B cell (primary cell): Measurements from ENCODE around the gene POC5. TPM values are rescaled to one million over a fixed set of nuclear protein-coding genes. Genes with fewer than 3 reads are reported as not detected.
"Not testable (repeated sequence)": the region's sequence is repeated elsewhere in the genome, so short reads cannot be mapped to it uniquely, and the experiment has no call there.

Experiments
- ATAC-seq: fragments of 200-7000 bp; cut with Tn5 transposase; one replicate; pipeline ENCODE4 v1.10.0; 2021; ENCODE audit warnings: low read depth, mild to moderate bottlenecking, moderate number of reproducible peaks, moderate library complexity
- CTCF ChIA-PET: fragments of 350-600 bp; sonication (Branson Sonifier 250); formaldehyde crosslinking; loops from one replicate; lab custom pipeline; 2021; ENCODE audit warnings: antibody characterized with exemption, inconsistent platforms; lab: Charles Lee
- POLR2A ChIA-PET: fragments of 350-600 bp; sonication (Branson Sonifier 250); formaldehyde crosslinking; loops from one replicate; lab custom pipeline; 2021; ENCODE audit warnings: antibody characterized with exemption; lab: Charles Lee
- DNase-seq: peaks from one replicate; pipeline ENCODE4 v3.0.0; 2013
- H2AFZ ChIP-seq: 2 replicates; pipeline ENCODE4 v1.6.1; 2012; ENCODE audit warnings: mild to moderate bottlenecking, low read depth, low read length; ENCODE audit not compliant: insufficient read depth, poor library complexity, severe bottlenecking
- H3K27ac ChIP-seq, 2 donors: 1 replicate in 1 of 2; 2 replicates in 1 of 2; pipeline ENCODE4 v1.5.1; 2012 to 2013; ENCODE audit warnings: low read length in 2 of 2, mild to moderate bottlenecking in 2 of 2, moderate library complexity in 1 of 2
- H3K27me3 ChIP-seq, 4 experiments: fragments of 200-600 bp in 1 of 4; sonication (generic) in 1 of 4; replicated peaks in 1 of 4; 1 replicate in 2 of 4; 2 replicates in 2 of 4; pipeline versions ENCODE4 v1.6.1 to v1.7.0; 2013 to 2016; ENCODE audit warnings: low read length in 3 of 4, mild to moderate bottlenecking in 2 of 4, mixed read lengths in 1 of 4, moderate library complexity in 1 of 4; ENCODE audit not compliant: insufficient read depth in 4 of 4, control insufficient read depth in 3 of 4; ENCODE audit errors: control extremely low read depth in 1 of 4
- H3K36me3 ChIP-seq, 2 experiments: replicated peaks in 1 of 2; 1 replicate in 1 of 2; 2 replicates in 1 of 2; pipeline versions ENCODE4 v1.6.1 to v1.7.1; 2013; ENCODE audit warnings: low read length in 1 of 2; ENCODE audit not compliant: insufficient read depth in 2 of 2, control insufficient read depth in 1 of 2; ENCODE audit errors: control extremely low read depth in 1 of 2, extremely low read depth in 1 of 2
- H3K4me1 ChIP-seq, 2 donors: fragments of 200-600 bp in 1 of 2; sonication (generic) in 1 of 2; 1 replicate in 1 of 2; 2 replicates in 1 of 2; pipeline versions ENCODE4 v1.5.1 to v1.6.1; 2013 to 2017; ENCODE audit warnings: low read length in 2 of 2; ENCODE audit not compliant: control insufficient read depth in 2 of 2, insufficient read depth in 2 of 2
- H3K4me2 ChIP-seq: replicated peaks from 2 replicates; pipeline ENCODE3; 2012; ENCODE audit warnings: mild to moderate bottlenecking, low read depth, low read length; ENCODE audit not compliant: poor library complexity, severe bottlenecking
- H3K4me3 ChIP-seq, 5 experiments: fragments of 200-600 bp in 1 of 5; sonication (generic) in 1 of 5; 1 replicate in 3 of 5; 2 replicates in 2 of 5; pipeline versions ENCODE4 v1.5.1 to v1.7.0; 2011 to 2016; ENCODE audit warnings: low read length in 4 of 5, mild to moderate bottlenecking in 4 of 5, low read depth in 2 of 5, control low read depth in 1 of 5, moderate library complexity in 1 of 5; ENCODE audit not compliant: insufficient read depth in 1 of 5; ENCODE audit errors: control extremely low read depth in 1 of 5, extremely low read depth in 1 of 5
- H3K79me2 ChIP-seq: fragments of 200-600 bp; sonication (generic); one replicate; pipeline ENCODE4 v1.6.0; 2016; ENCODE audit warnings: low read length; ENCODE audit not compliant: control insufficient read depth, insufficient read depth
- H3K9ac ChIP-seq: fragments of 200-600 bp; sonication (generic); 2 replicates; pipeline ENCODE4 v1.6.1; 2017; ENCODE audit warnings: mild to moderate bottlenecking, low read length, moderate library complexity
- H3K9me3 ChIP-seq, 3 donors: one replicate each; pipeline versions ENCODE4 v1.6.1 to v1.7.1; 2013; ENCODE audit warnings: low read length in 2 of 3; ENCODE audit not compliant: control insufficient read depth in 2 of 3, insufficient read depth in 1 of 3; ENCODE audit errors: control extremely low read depth in 1 of 3
- H4K20me1 ChIP-seq: 2 replicates; pipeline ENCODE4 v1.6.0; 2012; ENCODE audit warnings: mild to moderate bottlenecking, low read length; ENCODE audit not compliant: insufficient read depth, control insufficient read depth, poor library complexity, severe bottlenecking
- H3K27ac Mint-ChIP-seq: one replicate; pipeline ENCODE4 v1.8.0; 2021; ENCODE audit warnings: mixed read lengths
- H3K27me3 Mint-ChIP-seq: one replicate; pipeline ENCODE4 v1.8.0; 2021; ENCODE audit warnings: mixed read lengths
- H3K4me1 Mint-ChIP-seq: one replicate; pipeline ENCODE4 v1.8.0; 2021; ENCODE audit warnings: mixed read lengths
- H3K4me3 Mint-ChIP-seq: one replicate; pipeline ENCODE4 v1.8.0; 2021; ENCODE audit warnings: mixed read lengths
- H3K9me3 Mint-ChIP-seq: one replicate; pipeline ENCODE4 v1.8.0; 2022; ENCODE audit warnings: mixed read lengths; ENCODE audit not compliant: insufficient read depth
- EZH2 ChIP-seq: IDR thresholded peaks from 2 replicates; pipeline ENCODE4 v1.6.1; 2012; ENCODE audit warnings: borderline replicate concordance, low read depth, mild to moderate bottlenecking, moderate library complexity, low read length; ENCODE audit not compliant: insufficient read depth, poor library complexity, severe bottlenecking
- WGBS: methylation state at CpG from one replicate; pipeline ENCODE4 v1.1.5; 2013; ENCODE audit warnings: missing lambda C conversion rate; ENCODE audit not compliant: insufficient coverage; 5-methylcytosine and 5-hydroxymethylcytosine counted together
- intact Hi-C: fragments of 100-400 bp; cut with micrococcal nuclease; formaldehyde crosslinking; loops from one replicate; pipeline ENCODE4 v1.10.0; 2022
- polyA plus RNA-seq: library from polyadenylated mRNA; depleted of rRNA; stranded (reverse); fragments of >200 nt; gene quantifications from 2 replicates; pipeline ENCODE4 v1.2.3, GENCODE V29; 2012
- total RNA-seq, 2 donors: library from RNA; stranded (reverse); fragments of 120-200 nt in 1 of 2; gene quantifications; 1 replicate in 1 of 2; 2 replicates in 1 of 2; pipeline versions ENCODE4 v1.2.3 to v1.2.4, GENCODE V29; 2013 to 2022
- TF ChIP-seq, protein P1 (sequence below): fragments of 200-600 bp; IDR thresholded peaks from one replicate; pipeline ENCODE4 v1.8.0; 2022; ENCODE audit warnings: antibody characterized with exemption, mild to moderate bottlenecking

POC5 gene
- total and polyA plus RNA-seq, 2 donors (not counting 1 experiment from before 2014, with no cell fraction given), result 22.7 to 25.4 TPM

- 100% methylated on average over 1 of the region's 4 CpGs for WGBS
Observed at GRCh38 chr5:75701856-75702255, 15.4 kb downstream of the POC5 start.

GRCh38 chr5:75695472-75696351 lies 21.5 kb downstream of the POC5 start:
- H3K27me3 Mint-ChIP-seq, H3K9me3 ChIP-seq, H3K27me3 ChIP-seq, CTCF ChIA-PET, H3K4me3 ChIP-seq, DNase-seq, H3K4me3 Mint-ChIP-seq, H2AFZ ChIP-seq, POLR2A ChIA-PET, intact Hi-C loops, H3K9ac ChIP-seq, H3K4me1 ChIP-seq, H3K27ac ChIP-seq, H3K4me1 Mint-ChIP-seq, H3K9me3 Mint-ChIP-seq, H4K20me1 ChIP-seq, ATAC-seq, H3K27ac Mint-ChIP-seq, H3K79me2 ChIP-seq, H3K4me2 ChIP-seq: not testable (repeated sequence)
- H3K36me3 ChIP-seq, result peaks cover 5 to 19% of the 10 kb centered on the region in 2 experiments
- WGBS, result 95% methylated on average over 15 of the region's 22 CpGs

More at GRCh38 chr5:75701856-75702255, 15.4 kb downstream of the POC5 start:
- DNase-seq (no peak), ATAC-seq (no peak)
- ChIA-PET POLR2A (no interaction called here), CTCF (no interaction called here)
- Mint-ChIP-seq H3K27ac (no peak overlapping the region), H3K27me3 (no peaks in the 10 kb centered on the region), H3K4me1 (peaks cover 4% of the 10 kb centered on the region), H3K4me3 (no peak overlapping the region), H3K9me3 (no peaks in the 10 kb centered on the region)
- no peak overlapping the region for H3K27ac ChIP-seq
- H4K20me1 ChIP-seq, result no peaks in the 10 kb centered on the region
- H3K36me3 ChIP-seq, result peaks cover 17 to 30% of the 10 kb centered on the region in 2 experiments
- intact Hi-C loops, result no loop called here
- no peak overlapping the region for H3K9ac ChIP-seq
- no peak overlapping the region for H3K4me3 ChIP-seq
- H2AFZ ChIP-seq, result no peak overlapping the region
- TF ChIP-seq EZH2, result no peak
- TF ChIP-seq, protein P1, sequence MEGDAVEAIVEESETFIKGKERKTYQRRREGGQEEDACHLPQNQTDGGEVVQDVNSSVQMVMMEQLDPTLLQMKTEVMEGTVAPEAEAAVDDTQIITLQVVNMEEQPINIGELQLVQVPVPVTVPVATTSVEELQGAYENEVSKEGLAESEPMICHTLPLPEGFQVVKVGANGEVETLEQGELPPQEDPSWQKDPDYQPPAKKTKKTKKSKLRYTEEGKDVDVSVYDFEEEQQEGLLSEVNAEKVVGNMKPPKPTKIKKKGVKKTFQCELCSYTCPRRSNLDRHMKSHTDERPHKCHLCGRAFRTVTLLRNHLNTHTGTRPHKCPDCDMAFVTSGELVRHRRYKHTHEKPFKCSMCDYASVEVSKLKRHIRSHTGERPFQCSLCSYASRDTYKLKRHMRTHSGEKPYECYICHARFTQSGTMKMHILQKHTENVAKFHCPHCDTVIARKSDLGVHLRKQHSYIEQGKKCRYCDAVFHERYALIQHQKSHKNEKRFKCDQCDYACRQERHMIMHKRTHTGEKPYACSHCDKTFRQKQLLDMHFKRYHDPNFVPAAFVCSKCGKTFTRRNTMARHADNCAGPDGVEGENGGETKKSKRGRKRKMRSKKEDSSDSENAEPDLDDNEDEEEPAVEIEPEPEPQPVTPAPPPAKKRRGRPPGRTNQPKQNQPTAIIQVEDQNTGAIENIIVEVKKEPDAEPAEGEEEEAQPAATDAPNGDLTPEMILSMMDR, result no peak
- H3K79me2 ChIP-seq, result no peaks in the 10 kb centered on the region
- H3K27me3 ChIP-seq, result no peaks in the 10 kb centered on the region
- no peaks in the 10 kb centered on the region for H3K9me3 ChIP-seq
- no peaks in the 10 kb centered on the region for H3K4me1 ChIP-seq
- H3K4me2 ChIP-seq, result no peak overlapping the region
